ENCODE results near the gene DMAC2L.
"Not testable (repeated sequence)": the region's sequence is repeated elsewhere in the genome, so short reads cannot be mapped to it uniquely, and the experiment has no call there.

DMAC2L gene, protein sequence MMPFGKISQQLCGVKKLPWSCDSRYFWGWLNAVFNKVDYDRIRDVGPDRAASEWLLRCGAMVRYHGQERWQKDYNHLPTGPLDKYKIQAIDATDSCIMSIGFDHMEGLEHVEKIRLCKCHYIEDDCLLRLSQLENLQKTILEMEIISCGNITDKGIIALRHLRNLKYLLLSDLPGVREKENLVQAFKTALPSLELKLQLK

DNA sequence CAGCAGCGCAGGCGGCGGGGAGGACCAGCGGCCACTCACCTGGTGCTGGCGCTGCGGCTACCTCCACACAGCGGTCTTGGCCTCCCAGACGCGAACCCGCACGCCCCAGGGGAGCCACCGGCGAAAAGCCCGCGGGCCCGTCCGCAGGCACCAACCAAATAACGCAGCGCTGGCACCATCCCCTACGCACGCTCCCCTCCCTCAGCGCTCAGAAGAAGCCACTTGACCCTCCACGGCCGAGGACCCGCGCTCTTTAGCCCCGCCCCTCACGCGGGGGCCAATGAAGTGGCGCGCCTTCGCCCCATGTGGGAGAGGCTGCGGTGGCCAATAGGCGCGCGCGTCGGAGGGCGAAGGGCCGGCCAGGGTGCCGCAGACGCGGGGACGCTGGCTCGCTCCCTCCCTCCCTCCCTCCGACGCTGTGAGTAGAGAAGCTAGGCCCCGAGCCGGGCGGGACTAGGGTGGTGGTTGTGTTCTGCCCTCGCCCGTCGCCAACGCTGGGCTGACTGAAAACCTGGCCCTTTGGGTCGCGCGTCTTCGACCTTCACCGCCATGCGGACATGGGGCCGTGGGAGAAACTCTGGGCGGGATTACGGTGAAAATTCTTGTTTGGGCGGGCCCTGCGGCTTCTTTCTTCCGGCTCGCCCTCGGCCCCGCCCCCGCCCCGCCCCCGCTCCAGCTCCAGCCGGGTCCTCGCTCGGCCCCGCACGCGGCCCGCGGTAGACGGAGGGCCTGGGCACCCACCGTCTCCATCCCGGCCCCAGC is at the start of gene DMAC2L, which contains the start of gene L2HGDH:
Gene DMAC2L (plus strand): TSS at position 353 of the 762 bp plus-strand sequence. CDS start 9,164 bp downstream, outside the sequence.
Gene L2HGDH (minus strand): TSS at position 258 of the 762 bp plus-strand sequence. CDS start 79 bp downstream, at position 179.
- peak; percentile 88 for DNase-seq

GRCh38 chr14:50262865-50263264 is 49.3 kb upstream of the DMAC2L start:
- DNase-seq = no peak

DNA sequence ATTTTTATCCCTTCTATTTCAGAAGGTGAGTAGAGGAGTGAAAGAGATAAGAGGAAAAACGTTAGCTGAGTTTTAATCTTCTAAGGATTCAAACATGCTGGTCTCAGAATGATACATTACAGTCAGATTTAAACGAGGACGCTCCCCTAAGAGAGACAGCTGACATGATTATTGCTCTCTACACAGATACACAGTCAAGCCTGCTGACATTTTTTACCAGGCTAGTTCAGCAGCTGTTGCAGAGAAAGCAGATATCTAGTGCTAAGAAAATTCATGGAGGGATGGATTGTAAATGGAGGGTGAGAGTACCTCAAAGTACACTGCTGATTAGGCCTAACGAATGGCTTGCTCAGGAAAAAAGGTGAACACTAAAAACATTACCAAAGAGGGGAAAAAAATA is 48.8 kb upstream of the DMAC2L start:
- no peak for DNase-seq

GRCh38 chr14:50265029-50265428 is 47.1 kb upstream of the DMAC2L start:
- no peak for DNase-seq

GRCh38 chr14:50270932-50271331 is 41.2 kb upstream of the DMAC2L start:
- DNase-seq = no peak

DNA sequence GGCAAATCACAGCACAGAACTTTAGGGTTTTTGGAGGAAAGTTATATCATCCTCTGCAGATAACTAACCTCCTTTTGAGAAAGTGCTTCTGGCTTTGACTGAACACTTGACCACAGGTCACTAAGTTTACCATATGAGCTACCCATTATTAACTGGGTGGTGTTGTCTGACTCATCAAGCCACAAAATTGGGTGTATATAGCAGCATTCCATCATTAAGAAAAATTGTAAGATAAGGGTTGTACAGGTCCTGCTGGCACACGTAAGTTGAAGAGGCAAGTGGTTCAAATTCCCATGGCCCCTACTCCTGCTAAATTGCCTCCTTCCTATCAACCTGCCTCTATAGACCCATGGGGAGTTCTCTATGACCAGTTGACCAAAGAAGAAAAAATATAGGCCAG is 39.6 kb upstream of the DMAC2L start:
- DNase-seq = no peak

GRCh38 chr14:50285861-50286260 is 26.3 kb upstream of the DMAC2L start:
- DNase-seq = no peak

GRCh38 chr14:50288146-50288545 is 24.0 kb upstream of the DMAC2L start:
- no peak for DNase-seq

- no peak for DNase-seq
Measured at GRCh38 chr14:50290306-50290705, 21.8 kb upstream of the DMAC2L start.

GRCh38 chr14:50299585-50299984 is 12.5 kb upstream of the DMAC2L start:
- no peak for DNase-seq

DNA sequence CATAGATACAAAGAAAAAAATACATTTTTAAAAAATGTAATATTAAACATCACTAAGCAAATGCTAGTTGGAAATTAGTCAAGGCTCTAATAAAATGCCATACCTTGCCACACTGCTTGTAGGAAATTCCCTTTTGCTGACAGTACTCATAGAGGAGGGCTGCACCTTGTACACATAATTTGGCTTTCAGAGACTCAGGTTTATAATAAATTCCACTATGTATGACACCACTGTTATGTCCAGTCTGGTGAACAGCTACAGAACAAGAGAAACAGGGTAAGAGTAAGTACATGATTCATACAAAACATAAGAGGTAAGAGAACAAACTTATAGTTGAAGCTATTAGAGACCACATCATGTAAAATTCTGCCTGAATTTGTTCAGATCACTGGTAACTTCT is 10.2 kb upstream of the DMAC2L start:
- no peak for DNase-seq

DNA sequence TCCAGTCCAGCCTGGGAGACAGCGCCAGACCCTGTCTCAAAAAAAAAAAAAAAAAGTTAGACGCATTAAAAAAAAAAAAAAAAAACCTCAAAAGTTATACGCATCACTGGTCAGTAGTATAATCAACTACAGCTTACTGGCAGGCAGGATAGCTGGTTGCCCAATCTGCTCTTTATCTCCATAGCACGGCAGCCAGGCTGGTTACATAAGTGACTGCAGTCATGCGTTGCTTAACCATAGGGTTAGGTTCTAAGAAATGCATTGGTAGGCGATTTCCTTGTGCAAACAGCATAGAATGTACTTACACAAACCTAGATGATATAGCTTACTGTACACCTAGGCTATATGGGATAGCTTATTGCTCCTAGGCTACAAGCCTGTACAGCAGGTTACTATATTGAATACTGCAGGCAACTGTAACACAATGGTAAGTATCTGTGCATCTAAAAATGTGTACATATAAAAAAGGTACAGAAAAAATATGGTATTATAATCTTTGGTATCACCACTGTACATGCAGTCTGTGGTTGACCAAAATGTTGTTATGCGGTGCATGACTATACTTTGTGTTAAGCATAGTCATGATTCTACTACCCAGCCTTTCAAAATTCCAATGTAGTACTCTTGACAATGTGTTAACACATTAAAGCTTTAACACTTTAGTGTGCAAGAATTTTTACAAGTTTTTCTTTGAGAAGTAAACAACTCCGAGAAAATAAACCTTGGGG is 8.2 kb upstream of the DMAC2L start:
- DNase-seq = no peak

DNA sequence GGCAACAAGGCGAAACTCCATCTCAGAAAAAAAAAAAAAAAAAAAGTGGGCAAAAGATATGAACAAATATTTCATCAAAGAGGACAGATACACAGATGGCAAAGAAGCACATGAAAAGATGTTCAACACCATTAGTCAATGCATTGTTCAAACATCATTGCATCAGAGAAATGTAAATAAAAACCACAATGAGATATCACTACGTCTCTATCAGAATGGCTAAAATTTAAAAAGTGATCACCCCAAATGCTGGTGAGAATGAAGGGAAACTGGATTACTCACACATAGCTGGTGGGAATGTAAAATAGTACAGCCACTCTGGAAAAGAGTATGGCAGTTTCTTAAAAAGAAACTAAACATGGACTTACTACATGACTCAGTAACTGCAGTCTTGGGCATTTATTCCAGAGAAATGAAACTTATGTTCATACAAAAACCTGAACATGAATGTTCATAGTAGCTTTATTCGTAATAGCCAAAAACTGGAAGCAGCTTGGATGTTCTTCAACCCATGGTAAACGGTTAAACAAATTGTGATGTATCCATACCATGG is 3.7 kb upstream of the DMAC2L start:
- DNase-seq = no peak

GRCh38 chr14:50310445-50310844 is 1.7 kb upstream of the DMAC2L start:
- no peak for DNase-seq

GRCh38 chr14:50311337-50311971 is 670 bp upstream of the DMAC2L start:
- DNase-seq = no peak

DNA sequence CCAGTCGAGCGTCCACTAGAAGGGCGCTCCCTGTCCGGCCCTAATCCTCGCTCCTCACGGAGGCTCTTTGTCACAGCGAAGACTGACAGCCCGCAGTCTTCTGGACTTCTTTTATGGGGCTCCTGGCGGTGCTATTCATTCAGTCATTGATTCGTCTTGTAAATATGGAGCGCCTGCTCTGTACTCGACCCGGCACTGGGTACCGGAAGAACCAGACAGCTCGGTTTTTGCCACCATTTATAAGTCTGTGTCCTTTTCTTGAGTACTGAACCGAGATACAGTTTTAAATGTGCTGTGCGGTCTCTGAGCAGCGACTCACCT is 570 bp downstream of the DMAC2L start:
- peak; percentile 76 for DNase-seq

DNA sequence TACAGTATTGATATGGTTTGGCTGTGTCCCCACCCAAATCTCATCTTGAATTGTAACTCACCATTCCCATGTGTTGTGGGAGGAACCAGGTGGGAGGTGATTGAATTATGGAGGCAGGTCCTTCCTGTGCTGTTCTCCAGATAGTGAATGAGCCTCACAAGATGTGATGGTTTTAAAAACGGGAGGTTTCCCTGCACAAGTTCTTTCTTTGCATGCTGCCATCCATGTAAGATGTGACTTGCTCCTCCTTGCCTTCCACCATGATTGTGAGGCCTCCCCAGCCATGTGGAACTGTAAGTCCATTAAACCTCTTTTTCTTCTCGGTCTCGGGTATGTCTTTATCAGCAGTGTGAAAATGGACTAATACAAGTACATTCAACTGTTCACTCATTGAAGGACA is 2.0 kb downstream of the DMAC2L start:
- DNase-seq = not testable (repeated sequence)

- DNase-seq = no peak
Measured at GRCh38 chr14:50318031-50318626, 6.0 kb downstream of the DMAC2L start.

DNA sequence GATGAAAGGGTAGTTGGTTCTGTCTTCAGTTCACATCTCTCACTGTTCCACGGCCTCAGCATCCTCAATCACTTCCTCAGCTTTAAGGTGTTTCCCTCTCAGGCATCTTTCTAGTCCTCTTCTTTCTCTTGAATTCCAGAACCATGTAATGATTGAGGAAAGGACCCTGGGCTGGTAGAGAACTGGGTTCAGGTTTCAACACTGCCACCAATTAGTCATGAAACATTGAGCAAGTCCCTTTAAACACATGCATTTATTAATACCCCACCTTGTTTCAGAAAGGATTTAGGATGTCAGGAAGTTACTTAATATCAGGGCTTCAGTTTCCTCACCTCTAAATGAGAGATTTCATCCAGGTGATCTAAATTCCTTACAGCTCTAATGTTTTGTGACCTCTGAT is 7.2 kb downstream of the DMAC2L start:
- no peak for DNase-seq

DNA sequence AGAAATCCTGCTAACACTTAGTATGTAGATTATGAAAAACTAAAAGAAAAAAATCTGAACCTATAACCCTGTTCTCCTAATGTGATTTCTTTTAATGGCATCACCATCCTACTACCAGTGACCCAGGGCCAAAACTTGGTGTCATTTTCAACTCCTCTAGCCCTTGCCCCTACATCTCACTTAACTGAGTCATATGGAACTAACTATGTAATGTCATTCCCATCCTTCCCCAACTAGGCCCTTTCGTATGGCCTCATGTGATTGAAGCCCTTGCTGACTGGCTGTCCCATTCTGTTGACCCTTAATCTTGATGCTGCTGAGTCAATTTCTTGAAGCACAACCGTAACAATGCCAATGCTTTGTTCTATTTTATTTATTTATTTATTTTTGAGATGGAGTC is 7.6 kb downstream of the DMAC2L start:
- DNase-seq = no peak

GRCh38 chr14:50320283-50320682 is 8.2 kb downstream of the DMAC2L start:
- DNase-seq = no peak

GRCh38 chr14:50321009-50321660 is 9.0 kb downstream of the DMAC2L start:
- DNase-seq = peak; percentile 73

Measured in T1000 (cell line).